ENCODE results near the gene TMPRSS11D. TPM values are rescaled to one million over a fixed set of nuclear protein-coding genes. Genes with fewer than 3 reads are reported as not detected.

TMPRSS11D gene
- total and polyA plus RNA-seq, 2 of the 13 experiments (the other 11 are each of a cell fraction or from before 2014, with no cell fraction given): not detected

GRCh38 chr4:67928546-67928945 lies 44.7 kb upstream of the TMPRSS11D start (continued):
- no peak for TF ChIP-seq HOXA7 (CRISPR knock-in tag; IDR thresholded peaks at IDR 0.05)
- no peak for TF ChIP-seq PHB2 (IDR thresholded peaks at IDR 0.05; ENCODE audit: partially characterized antibody)
- no peak for TF ChIP-seq PITX1 (CRISPR knock-in tag; IDR thresholded peaks at IDR 0.05)
- TF ChIP-seq IRX3 (CRISPR knock-in tag; IDR thresholded peaks at IDR 0.05; ENCODE audit: borderline replicate concordance, low read depth): no peak
- TF ChIP-seq ZNF160 (CRISPR knock-in tag; IDR thresholded peaks at IDR 0.05): no peak

- in situ Hi-C loops (cut with HindIII; ENCODE audit: extremely low pct_ligation_motif_present, low pct_unique_long_range_greater_than_20kb) (no loop called here), intact Hi-C loops (cut with micrococcal nuclease; ENCODE audit: unreplicated experiment) (no loop called here)
- no peaks in the 10 kb centered on the region for H3K36me3 ChIP-seq (replicated peaks in 1 of 2; ENCODE audit: control insufficient read depth in 1 of 2, insufficient read depth in 2 of 2, low read length in 2 of 2)
- H3K4me2 ChIP-seq (ENCODE audit: low read depth, low read length): no peak overlapping the region
- ATAC-seq (no peak), DNase-seq (ENCODE audit: low spot score) (no peak), FAIRE-seq (no peak)
- no peaks in the 10 kb centered on the region for H3K9me3 ChIP-seq (ENCODE audit: low read length)
- TF ChIP-seq ZBTB14 (CRISPR knock-in tag; IDR thresholded peaks at IDR 0.05) (no peak), PCBP1 (IDR thresholded peaks at IDR 0.05; ENCODE audit: borderline replicate concordance, low read depth, low read length) (no peak), SSRP1 (CRISPR knock-in tag; IDR thresholded peaks at IDR 0.05) (no peak), ZBTB37 (CRISPR knock-in tag; IDR thresholded peaks at IDR 0.05) (no peak), ZFP36L1 (CRISPR knock-in tag; IDR thresholded peaks at IDR 0.05) (no peak), ZC3H4 (CRISPR knock-in tag; IDR thresholded peaks at IDR 0.05; ENCODE audit: borderline replicate concordance) (no peak), LCORL (IDR thresholded peaks at IDR 0.05) (no peak), LCORL (CRISPR knock-in tag; IDR thresholded peaks at IDR 0.05) (no peak), PCBP2 (optimal IDR thresholded peaks at IDR 0.05; ENCODE audit: low read depth, low read length, poor library complexity, severe bottlenecking) (no peak)
- ChIA-PET POLR2A (no interaction called here), CTCF (ENCODE audit: low intra/inter-chr PET ratio, low total read pairs) (no interaction called here)
- H3K27me3 ChIP-seq (ENCODE audit: control insufficient read depth in 1 of 2, insufficient read depth in 2 of 2, low read length in 2 of 2): no peaks in the 10 kb centered on the region; a peak in 1 of 5 replicates
- H3K27ac ChIP-seq (ENCODE audit: extremely low read length, insufficient read depth, low read length): no peak overlapping the region
- no peak overlapping the region for H3K9ac ChIP-seq (ENCODE audit: insufficient read depth, low read depth, low read length)
- no TSS peak for BruUV-seq (replicated peaks)
- no peaks in the 10 kb centered on the region for H3K79me2 ChIP-seq (ENCODE audit: insufficient read depth, low read length)
- H3K4me1 ChIP-seq (ENCODE audit: insufficient read depth, low read length): no peaks in the 10 kb centered on the region
- H2AFZ ChIP-seq (ENCODE audit: low read length): no peak overlapping the region
- H4K20me1 ChIP-seq (ENCODE audit: insufficient read depth, low read length): no peaks in the 10 kb centered on the region
- H3K4me3 ChIP-seq (replicated peaks in 1 of 3; ENCODE audit: insufficient read depth in 1 of 3, low read depth in 2 of 3, low read length in 3 of 3): no peak overlapping the region
- no CpG with 5 or more reads among the region's 3 CpGs for WGBS (ENCODE audit: low lambda C conversion rate)
Observed at GRCh38 chr4:67927251-67927650, 43.4 kb upstream of the TMPRSS11D start.
